ENCODE data around the gene C16orf78. TPM values are rescaled to one million over a fixed set of nuclear protein-coding genes. Genes with fewer than 3 reads are reported as not detected.

Gene C16orf78, protein sequence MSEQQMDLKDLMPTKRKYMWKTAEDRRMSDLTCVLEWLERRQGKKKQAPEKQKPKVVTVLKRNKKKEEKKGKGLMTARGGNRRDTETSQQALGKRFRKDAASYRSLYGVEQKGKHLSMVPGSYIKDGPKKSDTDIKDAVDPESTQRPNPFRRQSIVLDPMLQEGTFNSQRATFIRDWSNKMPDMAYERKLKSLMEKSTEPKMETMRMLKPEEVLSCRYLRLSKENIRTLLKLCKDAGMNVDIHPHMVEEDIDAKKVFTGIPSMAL
- total RNA-seq (ENCODE audit: low replicate concordance), result not detected in 2 replicates

DNA sequence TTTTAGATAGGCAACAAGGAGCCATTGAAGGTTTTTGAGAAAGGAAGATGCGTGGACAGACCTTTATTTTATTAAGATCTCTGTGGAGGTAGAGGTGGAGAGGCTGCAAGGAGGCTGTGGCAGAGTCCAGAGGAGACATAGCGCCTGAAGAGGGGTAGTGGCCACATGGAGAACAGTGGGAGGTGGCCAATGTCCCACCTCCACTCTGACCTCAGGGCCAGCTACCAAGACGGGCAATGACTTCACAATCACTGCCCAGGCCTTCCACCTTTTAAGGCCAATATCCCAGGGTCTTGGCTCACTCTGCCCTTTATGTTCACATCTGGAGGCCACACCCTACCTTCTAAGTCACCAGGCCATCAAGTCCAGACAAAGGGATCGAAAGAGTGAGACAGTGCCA, at the start of gene C16orf78:
Gene C16orf78, plus strand, starts transcription at position 301 of the 400 bp plus-strand sequence. CDS start 136 bp downstream, outside the sequence.

Other genes with a start within 250 kb of the C16orf78 start
- not detected in 2 replicates for gene CBLN1, start 92.0 kb upstream of the C16orf78 start, total RNA-seq (ENCODE audit: low replicate concordance)